ENCODE results near the gene RTP2. TPM values are rescaled to one million over a fixed set of nuclear protein-coding genes. Genes with fewer than 3 reads are reported as not detected.

Gene RTP2
- total RNA-seq (not detected), polyA plus RNA-seq (not detected)

- Mint-ChIP-seq H3K4me1 (no peaks in the 10 kb centered on the region), H3K4me3 (no peak within 1 kb of the TSS), H3K27me3 (peaks cover 12% of the 10 kb centered on the region), H3K36me3 (no peaks in the 10 kb centered on the region), H3K9me3 (no peaks in the 10 kb centered on the region), H3K27ac (no peak within 1 kb of the TSS)
- ATAC-seq (ENCODE audit: low read depth in 2 of 2) (no peak), DNase-seq (no peak)
- Histone ChIP-seq H3K9me3 (ENCODE audit: control insufficient read depth in 2 of 2, low read length in 2 of 2) (no peaks in the 10 kb centered on the region), H3K27me3 (ENCODE audit: control insufficient read depth, insufficient read depth, low read length) (no peaks in the 10 kb centered on the region), H3K4me1 (ENCODE audit: control insufficient read depth, insufficient read depth, low read length, poor library complexity, severe bottlenecking) (no peaks in the 10 kb centered on the region), H3K36me3 (ENCODE audit: control insufficient read depth, insufficient read depth, low read length) (no peaks in the 10 kb centered on the region), H3K4me3 (ENCODE audit: low read depth, low read length) (no peak within 1 kb of the TSS), H3K27ac (ENCODE audit: insufficient read depth, low read length, poor library complexity, severe bottlenecking) (no peak within 1 kb of the TSS)
Measured at GRCh38 chr3:187702507-187703033, at the start of gene RTP2. TSS of gene RTP2 (minus strand) at chr3:187702557. CDS start at chr3:187702128, 429 bp downstream.

- no peak overlapping the region for H3K4me3 ChIP-seq (ENCODE audit: low read depth, low read length)
- DNase-seq = peak in 1 of 3 donors; percentile 22
- Mint-ChIP-seq H3K4me1 (peaks cover 6 to 59% (median 36%) of the 10 kb centered on the region in 4 donors), H3K36me3 (no peaks in the 10 kb centered on the region), H3K27ac (peak overlapping the region in 2 of 3 donors; percentile 13 to 19), H3K27me3 (peaks cover 2% of the 10 kb centered on the region), H3K9me3 (no peaks in the 10 kb centered on the region), H3K4me3 (peak overlapping the region in 3 of 4 donors; percentile 37 to 65 (median 59))
- ATAC-seq (ENCODE audit: low read depth in 2 of 2) = no peak
- H3K27ac ChIP-seq (ENCODE audit: insufficient read depth, low read length, poor library complexity, severe bottlenecking) = no peak overlapping the region
- H3K9me3 ChIP-seq (ENCODE audit: control insufficient read depth in 2 of 2, low read length in 2 of 2) = no peaks in the 10 kb centered on the region
- H3K36me3 ChIP-seq (ENCODE audit: control insufficient read depth, insufficient read depth, low read length) = no peaks in the 10 kb centered on the region
- H3K27me3 ChIP-seq (ENCODE audit: control insufficient read depth, insufficient read depth, low read length) = no peaks in the 10 kb centered on the region
- H3K4me1 ChIP-seq (ENCODE audit: control insufficient read depth, insufficient read depth, low read length, poor library complexity, severe bottlenecking) = peaks cover 31% of the 10 kb centered on the region
Measured at GRCh38 chr3:187750513-187751123, 48.3 kb upstream of the RTP2 start.

- H3K9me3 ChIP-seq (ENCODE audit: control insufficient read depth in 2 of 2, low read length in 2 of 2) = no peaks in the 10 kb centered on the region
- no peaks in the 10 kb centered on the region for H3K27me3 ChIP-seq (ENCODE audit: control insufficient read depth, insufficient read depth, low read length)
- H3K4me3 Mint-ChIP-seq = peak overlapping the region; percentile 51 to 95 (median 62)
- no peak for ATAC-seq (ENCODE audit: low read depth in 2 of 2)
- H3K4me1 ChIP-seq (ENCODE audit: control insufficient read depth, insufficient read depth, low read length, poor library complexity, severe bottlenecking) = peaks cover 32% of the 10 kb centered on the region
- no peak overlapping the region for H3K4me3 ChIP-seq (ENCODE audit: low read depth, low read length)
- H3K9me3 Mint-ChIP-seq = no peaks in the 10 kb centered on the region
- no peaks in the 10 kb centered on the region for H3K36me3 Mint-ChIP-seq
- peaks cover 7% of the 10 kb centered on the region for H3K27me3 Mint-ChIP-seq
- peak in 1 of 3 donors; percentile 19 for DNase-seq
- H3K27ac Mint-ChIP-seq = peak overlapping the region in 2 of 3 donors; percentile 19 to 78
- no peak overlapping the region for H3K27ac ChIP-seq (ENCODE audit: insufficient read depth, low read length, poor library complexity, severe bottlenecking)
- peaks cover 6 to 61% (median 38%) of the 10 kb centered on the region in 4 donors for H3K4me1 Mint-ChIP-seq
- no peaks in the 10 kb centered on the region for H3K36me3 ChIP-seq (ENCODE audit: control insufficient read depth, insufficient read depth, low read length)
Measured at GRCh38 chr3:187750006-187750512, 47.7 kb upstream of the RTP2 start.

GRCh38 chr3:187748050-187748481 is 45.7 kb upstream of the RTP2 start:
- ATAC-seq (ENCODE audit: low read depth in 2 of 2) (peak; percentile 57 to 59), DNase-seq (peak; percentile 71 to 90 (median 80))
- H3K4me3 Mint-ChIP-seq = peak overlapping the region; percentile 65 to 95 (median 76)
- Histone ChIP-seq H3K27me3 (ENCODE audit: control insufficient read depth, insufficient read depth, low read length) (no peaks in the 10 kb centered on the region), H3K9me3 (ENCODE audit: control insufficient read depth in 2 of 2, low read length in 2 of 2) (no peaks in the 10 kb centered on the region), H3K4me1 (ENCODE audit: control insufficient read depth, insufficient read depth, low read length, poor library complexity, severe bottlenecking) (peaks cover 46% of the 10 kb centered on the region), H3K4me3 (ENCODE audit: low read depth, low read length) (no peak overlapping the region), H3K36me3 (ENCODE audit: control insufficient read depth, insufficient read depth, low read length) (no peaks in the 10 kb centered on the region), H3K27ac (ENCODE audit: insufficient read depth, low read length, poor library complexity, severe bottlenecking) (peak overlapping the region; percentile 11)
- H3K9me3 Mint-ChIP-seq = no peaks in the 10 kb centered on the region
- H3K4me1 Mint-ChIP-seq = peaks cover 6 to 65% (median 38%) of the 10 kb centered on the region in 4 donors
- no peaks in the 10 kb centered on the region for H3K36me3 Mint-ChIP-seq
- peak overlapping the region; percentile 67 to 100 (median 79) for H3K27ac Mint-ChIP-seq
- peaks cover 7% of the 10 kb centered on the region for H3K27me3 Mint-ChIP-seq

GRCh38 chr3:187747506-187747905 is 45.1 kb upstream of the RTP2 start:
- H3K4me1 ChIP-seq (ENCODE audit: control insufficient read depth, insufficient read depth, low read length, poor library complexity, severe bottlenecking) = peaks cover 52% of the 10 kb centered on the region
- H3K27ac ChIP-seq (ENCODE audit: insufficient read depth, low read length, poor library complexity, severe bottlenecking) = peak overlapping the region; percentile 92
- no peak for ATAC-seq (ENCODE audit: low read depth in 2 of 2)
- no peaks in the 10 kb centered on the region for H3K9me3 ChIP-seq (ENCODE audit: control insufficient read depth in 2 of 2, low read length in 2 of 2)
- no peaks in the 10 kb centered on the region for H3K36me3 ChIP-seq (ENCODE audit: control insufficient read depth, insufficient read depth, low read length)
- no peaks in the 10 kb centered on the region for H3K36me3 Mint-ChIP-seq
- H3K4me3 Mint-ChIP-seq = peak overlapping the region; percentile 72 to 97 (median 88)
- no peak overlapping the region for H3K4me3 ChIP-seq (ENCODE audit: low read depth, low read length)
- no peaks in the 10 kb centered on the region for H3K9me3 Mint-ChIP-seq
- no peaks in the 10 kb centered on the region for H3K27me3 ChIP-seq (ENCODE audit: control insufficient read depth, insufficient read depth, low read length)
- DNase-seq = no peak
- H3K4me1 Mint-ChIP-seq = peaks cover 6 to 70% (median 38%) of the 10 kb centered on the region in 4 donors
- H3K27ac Mint-ChIP-seq = peak overlapping the region in 2 of 3 donors; percentile 67 to 100
- H3K27me3 Mint-ChIP-seq = peaks cover 7% of the 10 kb centered on the region

GRCh38 chr3:187746442-187747281 is 44.3 kb upstream of the RTP2 start:
- H3K27me3 Mint-ChIP-seq = peaks cover 7% of the 10 kb centered on the region
- H3K4me3 Mint-ChIP-seq = peak overlapping the region; percentile 95 to 98 (median 97)
- no peak for ATAC-seq (ENCODE audit: low read depth in 2 of 2)
- H3K27me3 ChIP-seq (ENCODE audit: control insufficient read depth, insufficient read depth, low read length) = no peaks in the 10 kb centered on the region
- peak overlapping the region; percentile 92 for H3K27ac ChIP-seq (ENCODE audit: insufficient read depth, low read length, poor library complexity, severe bottlenecking)
- H3K36me3 Mint-ChIP-seq = no peaks in the 10 kb centered on the region
- H3K27ac Mint-ChIP-seq = peak overlapping the region; percentile 100
- no peaks in the 10 kb centered on the region for H3K9me3 ChIP-seq (ENCODE audit: control insufficient read depth in 2 of 2, low read length in 2 of 2)
- no peaks in the 10 kb centered on the region for H3K9me3 Mint-ChIP-seq
- H3K4me1 ChIP-seq (ENCODE audit: control insufficient read depth, insufficient read depth, low read length, poor library complexity, severe bottlenecking) = peaks cover 60% of the 10 kb centered on the region
- peaks cover 11 to 79% (median 43%) of the 10 kb centered on the region in 4 donors for H3K4me1 Mint-ChIP-seq
- peak in 2 of 3 donors; percentile 29 to 74 for DNase-seq
- H3K4me3 ChIP-seq (ENCODE audit: low read depth, low read length) = peak overlapping the region; percentile 97
- H3K36me3 ChIP-seq (ENCODE audit: control insufficient read depth, insufficient read depth, low read length) = no peaks in the 10 kb centered on the region

- Mint-ChIP-seq H3K4me1 (peaks cover 11 to 79% (median 44%) of the 10 kb centered on the region in 4 donors), H3K36me3 (no peaks in the 10 kb centered on the region), H3K4me3 (peak overlapping the region; percentile 95 to 98 (median 97)), H3K27ac (peak overlapping the region; percentile 100), H3K9me3 (no peaks in the 10 kb centered on the region), H3K27me3 (peaks cover 7% of the 10 kb centered on the region)
- H3K9me3 ChIP-seq (ENCODE audit: control insufficient read depth in 2 of 2, low read length in 2 of 2) = no peaks in the 10 kb centered on the region
- peaks cover 65% of the 10 kb centered on the region for H3K4me1 ChIP-seq (ENCODE audit: control insufficient read depth, insufficient read depth, low read length, poor library complexity, severe bottlenecking)
- H3K36me3 ChIP-seq (ENCODE audit: control insufficient read depth, insufficient read depth, low read length) = no peaks in the 10 kb centered on the region
- DNase-seq = no peak
- peak overlapping the region; percentile 97 for H3K4me3 ChIP-seq (ENCODE audit: low read depth, low read length)
- ATAC-seq (ENCODE audit: low read depth in 2 of 2) = no peak
- H3K27me3 ChIP-seq (ENCODE audit: control insufficient read depth, insufficient read depth, low read length) = no peaks in the 10 kb centered on the region
- H3K27ac ChIP-seq (ENCODE audit: insufficient read depth, low read length, poor library complexity, severe bottlenecking) = peak overlapping the region; percentile 92
Measured at GRCh38 chr3:187746059-187746441, 43.7 kb upstream of the RTP2 start.

Data from CD4-positive, CD25-positive, alpha-beta regulatory T cell (primary cell).